Measurements from ENCODE around the gene IMPA2.

DNA sequence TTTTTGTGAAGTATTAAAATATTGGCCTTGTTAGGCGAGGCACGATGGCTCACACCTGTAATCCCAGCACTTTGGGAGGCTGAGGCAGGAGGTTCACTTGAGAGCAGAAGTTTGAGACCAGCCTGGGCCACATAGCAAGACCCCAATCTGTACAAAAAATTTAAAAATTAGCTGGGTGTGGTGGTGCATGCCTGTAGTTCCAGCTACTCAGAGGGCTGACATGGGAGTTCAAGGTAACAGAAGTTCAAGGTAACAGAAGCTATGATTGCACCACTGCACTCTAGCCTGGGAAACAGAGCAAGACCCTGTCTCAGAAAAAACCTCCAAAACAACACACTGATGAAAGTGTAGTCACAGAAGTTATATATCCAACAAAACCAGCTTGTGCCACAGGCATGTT, 39.8 kb downstream of the IMPA2 start:
- TF ChIP-seq, protein P1, sequence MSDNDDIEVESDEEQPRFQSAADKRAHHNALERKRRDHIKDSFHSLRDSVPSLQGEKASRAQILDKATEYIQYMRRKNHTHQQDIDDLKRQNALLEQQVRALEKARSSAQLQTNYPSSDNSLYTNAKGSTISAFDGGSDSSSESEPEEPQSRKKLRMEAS (CRISPR knock-in tag; IDR thresholded peaks at IDR 0.05), result no peak
- TF ChIP-seq, protein P2, sequence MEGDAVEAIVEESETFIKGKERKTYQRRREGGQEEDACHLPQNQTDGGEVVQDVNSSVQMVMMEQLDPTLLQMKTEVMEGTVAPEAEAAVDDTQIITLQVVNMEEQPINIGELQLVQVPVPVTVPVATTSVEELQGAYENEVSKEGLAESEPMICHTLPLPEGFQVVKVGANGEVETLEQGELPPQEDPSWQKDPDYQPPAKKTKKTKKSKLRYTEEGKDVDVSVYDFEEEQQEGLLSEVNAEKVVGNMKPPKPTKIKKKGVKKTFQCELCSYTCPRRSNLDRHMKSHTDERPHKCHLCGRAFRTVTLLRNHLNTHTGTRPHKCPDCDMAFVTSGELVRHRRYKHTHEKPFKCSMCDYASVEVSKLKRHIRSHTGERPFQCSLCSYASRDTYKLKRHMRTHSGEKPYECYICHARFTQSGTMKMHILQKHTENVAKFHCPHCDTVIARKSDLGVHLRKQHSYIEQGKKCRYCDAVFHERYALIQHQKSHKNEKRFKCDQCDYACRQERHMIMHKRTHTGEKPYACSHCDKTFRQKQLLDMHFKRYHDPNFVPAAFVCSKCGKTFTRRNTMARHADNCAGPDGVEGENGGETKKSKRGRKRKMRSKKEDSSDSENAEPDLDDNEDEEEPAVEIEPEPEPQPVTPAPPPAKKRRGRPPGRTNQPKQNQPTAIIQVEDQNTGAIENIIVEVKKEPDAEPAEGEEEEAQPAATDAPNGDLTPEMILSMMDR (IDR thresholded peaks at IDR 0.05), result no peak
- no peak for TF ChIP-seq IRF2 (CRISPR knock-in tag; IDR thresholded peaks at IDR 0.05; ENCODE audit: borderline replicate concordance, low read depth)
- no peak for TF ChIP-seq NFYB (CRISPR knock-in tag; conservative IDR thresholded peaks at IDR 0.05; ENCODE audit: low read depth)
- TF ChIP-seq, protein P3, sequence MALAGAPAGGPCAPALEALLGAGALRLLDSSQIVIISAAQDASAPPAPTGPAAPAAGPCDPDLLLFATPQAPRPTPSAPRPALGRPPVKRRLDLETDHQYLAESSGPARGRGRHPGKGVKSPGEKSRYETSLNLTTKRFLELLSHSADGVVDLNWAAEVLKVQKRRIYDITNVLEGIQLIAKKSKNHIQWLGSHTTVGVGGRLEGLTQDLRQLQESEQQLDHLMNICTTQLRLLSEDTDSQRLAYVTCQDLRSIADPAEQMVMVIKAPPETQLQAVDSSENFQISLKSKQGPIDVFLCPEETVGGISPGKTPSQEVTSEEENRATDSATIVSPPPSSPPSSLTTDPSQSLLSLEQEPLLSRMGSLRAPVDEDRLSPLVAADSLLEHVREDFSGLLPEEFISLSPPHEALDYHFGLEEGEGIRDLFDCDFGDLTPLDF (CRISPR knock-in tag; IDR thresholded peaks at IDR 0.05), result no peak
- no peak for TF ChIP-seq KAT7 (CRISPR knock-in tag; IDR thresholded peaks at IDR 0.05; ENCODE audit: borderline replicate concordance)
- no peak for TF ChIP-seq ZNF396 (CRISPR knock-in tag; IDR thresholded peaks at IDR 0.05; ENCODE audit: borderline replicate concordance)
- no peak for TF ChIP-seq CREM (CRISPR knock-in tag; IDR thresholded peaks at IDR 0.05)
- no peak for TF ChIP-seq ZNF232 (CRISPR knock-in tag; IDR thresholded peaks at IDR 0.05)
- TF ChIP-seq, protein P4, sequence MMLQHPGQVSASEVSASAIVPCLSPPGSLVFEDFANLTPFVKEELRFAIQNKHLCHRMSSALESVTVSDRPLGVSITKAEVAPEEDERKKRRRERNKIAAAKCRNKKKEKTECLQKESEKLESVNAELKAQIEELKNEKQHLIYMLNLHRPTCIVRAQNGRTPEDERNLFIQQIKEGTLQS (CRISPR knock-in tag; conservative IDR thresholded peaks at IDR 0.05), result no peak
- TF ChIP-seq RELA (CRISPR knock-in tag; IDR thresholded peaks at IDR 0.05; ENCODE audit: borderline replicate concordance), result no peak

All from WTC11 (cell line).